HUES6 (cell line): Measurements from ENCODE around the gene PDP2.

Source experiments
- H3K27ac ChIP-seq: 2 replicates; pipeline ENCODE4 v1.7.0; 2013; ENCODE audit warnings: low read depth, mild to moderate bottlenecking, low read length, inconsistent platforms
- H3K27me3 ChIP-seq: 2 replicates; pipeline ENCODE4 v1.6.1; 2013; ENCODE audit warnings: low read length; ENCODE audit not compliant: control insufficient read depth, insufficient read depth
- H3K36me3 ChIP-seq: 2 replicates; pipeline ENCODE4 v1.6.1; 2013; ENCODE audit warnings: low read length; ENCODE audit not compliant: control insufficient read depth, insufficient read depth
- H3K4me1 ChIP-seq: 2 replicates; pipeline ENCODE4 v1.6.1; 2013; ENCODE audit warnings: low read length; ENCODE audit not compliant: control insufficient read depth, insufficient read depth
- H3K4me3 ChIP-seq: 2 replicates; pipeline ENCODE4 v1.5.1; 2013; ENCODE audit warnings: low read depth, low read length
- H3K9ac ChIP-seq: one replicate; pipeline ENCODE4 v1.6.1; 2013; ENCODE audit warnings: mild to moderate bottlenecking, low read length
- H3K9me3 ChIP-seq: 2 replicates; pipeline ENCODE4 v1.6.1; 2013; ENCODE audit warnings: low read depth, low read length; ENCODE audit not compliant: control insufficient read depth, insufficient read depth

Gene PDP2

DNA sequence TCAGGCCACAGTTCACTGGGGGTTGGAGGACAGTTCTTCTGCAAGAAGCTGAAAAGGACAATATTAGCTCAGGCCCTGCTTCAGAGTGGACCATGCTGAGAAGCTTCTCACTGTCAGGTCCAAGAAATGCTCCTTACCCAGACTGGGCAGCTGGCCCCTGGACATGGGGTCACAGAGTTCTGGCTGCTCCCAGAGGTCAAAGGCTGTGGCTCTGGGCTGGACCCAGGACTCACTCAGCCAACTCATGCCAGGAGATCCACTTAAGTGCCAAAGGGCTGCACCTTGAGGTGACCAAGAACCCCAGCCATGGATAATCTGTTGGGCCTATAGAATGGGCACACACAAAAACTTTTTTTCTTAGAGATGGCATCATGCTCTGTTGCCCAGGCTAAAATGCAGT lies 59.1 kb downstream of the PDP2 start:
- peaks cover 10% of the 10 kb centered on the region for H3K27me3 ChIP-seq
- peaks cover 58% of the 10 kb centered on the region for H3K36me3 ChIP-seq
- no peak overlapping the region for H3K9ac ChIP-seq
- no peak overlapping the region for H3K4me3 ChIP-seq
- peaks cover 7% of the 10 kb centered on the region; the same call in 1 of the 2 replicates for H3K4me1 ChIP-seq
- H3K9me3 ChIP-seq = no peaks in the 10 kb centered on the region
- no peak overlapping the region for H3K27ac ChIP-seq

GRCh38 chr16:66940236-66940635 lies 59.9 kb downstream of the PDP2 start:
- H3K4me1 ChIP-seq = peaks cover 6% of the 10 kb centered on the region; the same call in 1 of the 2 replicates
- no peak overlapping the region for H3K9ac ChIP-seq
- no peak overlapping the region for H3K27ac ChIP-seq
- no peaks in the 10 kb centered on the region for H3K9me3 ChIP-seq
- peaks cover 6% of the 10 kb centered on the region for H3K27me3 ChIP-seq
- peaks cover 58% of the 10 kb centered on the region for H3K36me3 ChIP-seq
- no peak overlapping the region for H3K4me3 ChIP-seq
